Measurements from ENCODE around the gene FBXL4.

Gene FBXL4

GRCh38 chr6:98887650-98888049 is 60.1 kb downstream of the FBXL4 start:
- peaks cover 20% of the 10 kb centered on the region for H3K36me3 ChIP-seq (ENCODE audit: control insufficient read depth, low read length)
- no peak overlapping the region for H3K27ac ChIP-seq (ENCODE audit: low read depth, low read length)
- TF ChIP-seq EZH2phosphoT487 (IDR thresholded peaks at IDR 0.05; ENCODE audit: borderline replicate concordance, low read length) (no peak), CTCF (IDR thresholded peaks at IDR 0.05; ENCODE audit: low read depth, low read length, poor library complexity, severe bottlenecking) (no peak)
- H3K27me3 ChIP-seq (ENCODE audit: control insufficient read depth, low read length) = no peaks in the 10 kb centered on the region
- H3K4me2 ChIP-seq (ENCODE audit: low read length) = no peak overlapping the region
- H3K9me2 ChIP-seq (replicated peaks; ENCODE audit: control insufficient read depth, low read length) = no peaks in the 10 kb centered on the region
- no peak overlapping the region for H3K4me3 ChIP-seq (ENCODE audit: low read length)
- H3K9me3 ChIP-seq (ENCODE audit: control insufficient read depth, insufficient read depth, low read length) = no peaks in the 10 kb centered on the region
- no peaks in the 10 kb centered on the region for H3K79me2 ChIP-seq (ENCODE audit: control insufficient read depth, low read length)
- no peaks in the 10 kb centered on the region for H3K4me1 ChIP-seq (ENCODE audit: control insufficient read depth, low read length)
- H4K20me1 ChIP-seq (ENCODE audit: control insufficient read depth, insufficient read depth, low read depth, low read length) = no peaks in the 10 kb centered on the region
- H3F3A ChIP-seq (ENCODE audit: control insufficient read depth, insufficient read depth) = no peaks in the 10 kb centered on the region

- no peaks in the 10 kb centered on the region for H3F3A ChIP-seq (ENCODE audit: control insufficient read depth, insufficient read depth)
- no peak overlapping the region for H3K4me3 ChIP-seq (ENCODE audit: low read length)
- H3K9me2 ChIP-seq (replicated peaks; ENCODE audit: control insufficient read depth, low read length) = no peaks in the 10 kb centered on the region
- H3K4me2 ChIP-seq (ENCODE audit: low read length) = no peak overlapping the region
- H3K27ac ChIP-seq (ENCODE audit: low read depth, low read length) = no peak overlapping the region
- no peaks in the 10 kb centered on the region for H3K4me1 ChIP-seq (ENCODE audit: control insufficient read depth, low read length)
- H3K27me3 ChIP-seq (ENCODE audit: control insufficient read depth, low read length) = no peaks in the 10 kb centered on the region
- no peaks in the 10 kb centered on the region for H3K79me2 ChIP-seq (ENCODE audit: control insufficient read depth, low read length)
- H4K20me1 ChIP-seq (ENCODE audit: control insufficient read depth, insufficient read depth, low read depth, low read length) = no peaks in the 10 kb centered on the region
- no peaks in the 10 kb centered on the region for H3K9me3 ChIP-seq (ENCODE audit: control insufficient read depth, insufficient read depth, low read length)
- peaks cover 15% of the 10 kb centered on the region for H3K36me3 ChIP-seq (ENCODE audit: control insufficient read depth, low read length)
- TF ChIP-seq EZH2phosphoT487 (IDR thresholded peaks at IDR 0.05; ENCODE audit: borderline replicate concordance, low read length) = no peak
- no peak for TF ChIP-seq CTCF (IDR thresholded peaks at IDR 0.05; ENCODE audit: low read depth, low read length, poor library complexity, severe bottlenecking)
Measured at GRCh38 chr6:98885330-98885729, 62.4 kb downstream of the FBXL4 start.

GRCh38 chr6:98880486-98880885 is 67.3 kb downstream of the FBXL4 start:
- no peaks in the 10 kb centered on the region for H3K27me3 ChIP-seq (ENCODE audit: control insufficient read depth, low read length)

More at GRCh38 chr6:98880486-98880885, 67.3 kb downstream of the FBXL4 start:
- H4K20me1 ChIP-seq (ENCODE audit: control insufficient read depth, insufficient read depth, low read depth, low read length) = no peaks in the 10 kb centered on the region
- H3K36me3 ChIP-seq (ENCODE audit: control insufficient read depth, low read length) = peaks cover 4% of the 10 kb centered on the region
- no peaks in the 10 kb centered on the region for H3K9me2 ChIP-seq (replicated peaks; ENCODE audit: control insufficient read depth, low read length)
- no peaks in the 10 kb centered on the region for H3K9me3 ChIP-seq (ENCODE audit: control insufficient read depth, insufficient read depth, low read length)
- no peaks in the 10 kb centered on the region for H3K79me2 ChIP-seq (ENCODE audit: control insufficient read depth, low read length)
- H3K4me1 ChIP-seq (ENCODE audit: control insufficient read depth, low read length) = no peaks in the 10 kb centered on the region
- no peak for TF ChIP-seq CTCF (IDR thresholded peaks at IDR 0.05; ENCODE audit: low read depth, low read length, poor library complexity, severe bottlenecking)
- TF ChIP-seq EZH2phosphoT487 (IDR thresholded peaks at IDR 0.05; ENCODE audit: borderline replicate concordance, low read length) = no peak
- H3K4me2 ChIP-seq (ENCODE audit: low read length) = no peak overlapping the region
- no peaks in the 10 kb centered on the region for H3F3A ChIP-seq (ENCODE audit: control insufficient read depth, insufficient read depth)
- no peak overlapping the region for H3K27ac ChIP-seq (ENCODE audit: low read depth, low read length)
- no peak overlapping the region for H3K4me3 ChIP-seq (ENCODE audit: low read length)
